Activated T-helper 2 cell treated with anti-CD3 and anti-CD28 coated beads, Interferon-gamma antibody, Interleukin-2, Interleukin-4, amounts not matched to agents 10 μg/mL and 5 μg/mL and 100 μg/mL, durations not matched to agents 14 hours and 24 hours and 36 hours (primary cell): ENCODE results near the gene BTD. TPM values are rescaled to one million over a fixed set of nuclear protein-coding genes. Genes with fewer than 3 reads are reported as not detected.
"Not testable (repeated sequence)": the region's sequence is repeated elsewhere in the genome, so short reads cannot be mapped to it uniquely, and the experiment has no call there.

Experiments used
- DNase-seq: peaks from one replicate; pipeline ENCODE4 v3.0.0; 2021; ENCODE audit warnings: low spot score
- H3K27ac Mint-ChIP-seq: one replicate; pipeline ENCODE4 v1.8.0; 2021; ENCODE audit warnings: mixed read lengths
- H3K27me3 Mint-ChIP-seq: one replicate; pipeline ENCODE4 v1.8.0; 2021; ENCODE audit warnings: low read depth, mixed read lengths
- H3K36me3 Mint-ChIP-seq: one replicate; pipeline ENCODE4 v1.8.0; 2021; ENCODE audit warnings: low read depth, mixed read lengths
- H3K4me1 Mint-ChIP-seq: one replicate; pipeline ENCODE4 v1.8.0; 2021; ENCODE audit warnings: low read depth, mixed read lengths
- H3K4me3 Mint-ChIP-seq: one replicate; pipeline ENCODE4 v1.8.0; 2021; ENCODE audit warnings: low read depth, mild to moderate bottlenecking, moderate library complexity, mixed read lengths
- H3K9me3 Mint-ChIP-seq: one replicate; pipeline ENCODE4 v1.8.0; 2021; ENCODE audit warnings: mixed read lengths
- intact Hi-C: fragments of 100-400 bp; cut with micrococcal nuclease; formaldehyde crosslinking; loops from one replicate; pipeline ENCODE4 v1.15.1; 2023
- total RNA-seq: library from RNA; stranded (reverse); gene quantifications from 2 replicates; pipeline ENCODE4 v1.2.3, GENCODE V29; 2022

Gene BTD
- total RNA-seq, 1 donor from 2014 or later = 3.9 TPM

DNA sequence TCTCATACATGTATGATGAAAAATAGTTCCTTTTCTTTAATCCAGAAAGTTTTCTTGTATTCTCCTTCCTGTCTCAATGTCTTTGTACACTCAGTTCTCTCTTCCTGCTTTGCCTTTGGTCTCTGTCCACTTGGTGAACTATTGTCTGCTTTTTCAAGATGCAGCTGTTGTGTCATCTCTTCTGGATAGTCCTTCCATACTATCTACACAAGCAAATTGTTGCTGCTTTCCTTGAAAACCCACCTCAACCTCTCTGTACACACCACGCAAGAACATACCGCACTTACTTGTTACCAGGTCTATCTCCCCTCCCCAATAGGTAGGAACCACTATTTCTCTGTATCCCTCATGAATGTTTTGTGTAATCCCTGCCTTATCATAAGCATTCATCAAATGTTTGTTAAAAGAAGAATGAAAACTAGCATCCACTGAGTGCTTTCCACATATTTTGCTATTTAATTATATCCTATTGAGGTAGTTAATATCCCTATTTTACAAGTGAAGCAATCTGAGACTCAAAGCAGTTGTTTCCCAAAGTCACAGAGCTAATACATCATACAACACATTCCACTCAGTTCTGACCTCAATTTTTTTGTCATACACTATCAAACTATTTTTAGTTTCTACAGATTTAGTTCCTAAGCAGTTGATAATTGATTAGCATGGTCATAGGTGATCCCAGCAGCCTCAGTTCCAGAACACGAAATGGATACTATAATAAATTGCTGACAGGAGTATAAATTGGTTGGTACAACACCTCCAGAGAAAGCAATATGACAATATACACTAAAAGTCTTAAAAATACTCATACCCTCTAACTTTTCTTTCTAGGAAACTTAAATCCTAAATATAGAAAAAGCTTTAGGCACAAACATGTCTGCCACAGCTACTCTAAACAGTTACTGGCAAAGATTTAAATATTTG is 19.8 kb upstream of the BTD start:
- Mint-ChIP-seq H3K36me3 (peaks cover 47% of the 10 kb centered on the region), H3K9me3 (no peaks in the 10 kb centered on the region), H3K27ac (no peak overlapping the region), H3K4me3 (no peak overlapping the region), H3K4me1 (peaks cover 2% of the 10 kb centered on the region), H3K27me3 (no peaks in the 10 kb centered on the region)
- DNase-seq = no peak
- intact Hi-C loops = no loop called here

- H3K4me3 Mint-ChIP-seq = no peak overlapping the region
- peaks cover 2% of the 10 kb centered on the region for H3K4me1 Mint-ChIP-seq
- intact Hi-C loops = no loop called here
- H3K36me3 Mint-ChIP-seq = peaks cover 53% of the 10 kb centered on the region
- H3K27me3 Mint-ChIP-seq = no peaks in the 10 kb centered on the region
- H3K9me3 Mint-ChIP-seq = no peaks in the 10 kb centered on the region
- DNase-seq = no peak
- H3K27ac Mint-ChIP-seq = no peak overlapping the region
Measured at GRCh38 chr3:15585111-15585845, 16.3 kb upstream of the BTD start.

DNA sequence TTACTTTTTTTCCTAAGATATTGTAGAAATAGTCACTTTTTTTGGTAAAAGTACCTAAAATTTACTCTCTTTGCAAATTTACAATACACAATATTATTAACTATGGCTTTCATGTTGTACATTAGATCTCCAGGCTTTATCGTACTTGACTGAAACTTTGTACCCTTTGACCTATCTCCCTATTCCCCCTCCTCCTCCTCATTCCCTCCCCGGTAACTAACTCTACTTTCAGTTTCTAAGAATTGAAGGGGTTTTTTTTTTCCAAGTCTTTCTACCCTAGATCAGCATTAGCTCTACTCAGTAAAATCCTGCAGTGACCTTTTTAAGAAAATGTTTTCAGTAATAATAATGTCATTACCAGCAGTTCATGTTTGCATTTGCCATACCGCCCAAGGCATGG is 10.3 kb upstream of the BTD start:
- Mint-ChIP-seq H3K9me3 (no peaks in the 10 kb centered on the region), H3K27ac (peak overlapping the region; percentile 8), H3K36me3 (peaks cover 28% of the 10 kb centered on the region), H3K4me3 (no peak overlapping the region), H3K27me3 (no peaks in the 10 kb centered on the region), H3K4me1 (peaks cover 7% of the 10 kb centered on the region)
- intact Hi-C loops = no loop called here
- no peak for DNase-seq

DNA sequence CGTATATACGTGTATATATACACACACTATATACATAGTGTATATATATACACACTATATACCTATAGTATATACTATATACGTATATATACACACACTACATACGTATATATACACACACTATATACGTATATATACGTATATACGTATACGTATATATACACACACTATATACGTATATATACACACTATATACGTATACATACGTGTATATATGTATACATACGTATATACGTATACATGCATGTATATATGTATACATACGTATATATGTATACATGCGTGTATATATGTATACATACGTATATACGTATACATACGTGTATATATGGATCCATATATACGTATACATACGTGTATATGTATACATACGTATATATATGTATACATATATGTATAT is 9.6 kb upstream of the BTD start:
- intact Hi-C loops = no loop called here
- peaks cover 25% of the 10 kb centered on the region for H3K36me3 Mint-ChIP-seq

GRCh38 chr3:15592968-15593367 is 8.6 kb upstream of the BTD start:
- Mint-ChIP-seq H3K9me3 (no peaks in the 10 kb centered on the region), H3K36me3 (peaks cover 35% of the 10 kb centered on the region), H3K4me1 (peaks cover 6% of the 10 kb centered on the region), H3K27ac (no peak overlapping the region), H3K27me3 (no peaks in the 10 kb centered on the region), H3K4me3 (no peak overlapping the region)
- intact Hi-C loops = no loop called here
- no peak for DNase-seq

More for the DNA sequence above, 9.6 kb upstream of the BTD start:
- DNase-seq = no peak
- no peaks in the 10 kb centered on the region for H3K27me3 Mint-ChIP-seq
- no peaks in the 10 kb centered on the region for H3K9me3 Mint-ChIP-seq
- no peak overlapping the region for H3K27ac Mint-ChIP-seq
- H3K4me1 Mint-ChIP-seq = peaks cover 6% of the 10 kb centered on the region
- H3K4me3 Mint-ChIP-seq = no peak overlapping the region

DNA sequence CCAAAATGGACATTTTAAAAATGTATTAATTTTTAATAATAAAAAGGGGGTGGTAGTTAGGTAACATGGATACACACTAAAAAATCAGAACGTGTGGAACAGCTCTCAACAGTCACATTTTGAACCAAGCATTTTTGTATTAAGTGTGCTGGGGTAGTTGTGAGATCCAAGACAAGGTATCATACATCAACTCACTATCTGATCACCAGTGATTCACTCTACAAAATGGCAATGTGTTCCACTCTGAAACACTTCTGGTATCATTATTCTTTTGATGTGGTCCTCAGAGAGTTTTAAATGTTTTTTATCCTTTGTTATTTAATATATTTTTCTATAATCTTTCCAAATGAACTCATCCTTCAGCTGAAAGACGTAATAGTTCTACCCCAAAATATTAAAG is 5.6 kb upstream of the BTD start:
- intact Hi-C loops = no loop called here
- H3K4me3 Mint-ChIP-seq = no peak overlapping the region
- H3K9me3 Mint-ChIP-seq = no peaks in the 10 kb centered on the region
- H3K27ac Mint-ChIP-seq = no peak overlapping the region
- H3K36me3 Mint-ChIP-seq = peaks cover 39% of the 10 kb centered on the region
- peaks cover 17% of the 10 kb centered on the region for H3K4me1 Mint-ChIP-seq
- no peaks in the 10 kb centered on the region for H3K27me3 Mint-ChIP-seq
- DNase-seq = no peak

DNA sequence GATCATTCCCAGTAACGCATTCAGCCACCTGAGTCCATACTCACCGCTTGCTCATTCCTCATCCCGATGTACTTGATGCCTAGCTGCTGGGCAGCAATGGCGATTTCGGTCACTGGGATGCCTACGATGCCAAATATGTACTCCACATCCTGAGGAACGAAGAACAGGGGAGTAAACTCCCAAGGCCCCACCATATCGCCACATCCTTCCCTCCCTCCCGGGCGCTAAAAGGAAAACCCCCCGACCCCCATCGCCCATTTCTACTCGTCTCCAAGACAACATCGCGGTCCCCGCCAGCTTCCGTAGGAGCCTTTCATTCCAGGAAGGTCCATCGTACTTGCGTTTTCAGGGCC is 523 bp upstream of the BTD start:
- Mint-ChIP-seq H3K9me3 (peaks cover 15% of the 10 kb centered on the region), H3K4me1 (peaks cover 30% of the 10 kb centered on the region), H3K27me3 (no peaks in the 10 kb centered on the region), H3K4me3 (peak overlapping the region; percentile 100), H3K36me3 (peaks cover 57% of the 10 kb centered on the region), H3K27ac (peak overlapping the region; percentile 99)
- no peak for DNase-seq
- intact Hi-C loops = loop anchor here (1.0 to 2.0 kb wide), 4 partner anchors 36 to 653 kb away; no protein-coding TSS in a partner anchor

- Mint-ChIP-seq H3K27ac (peak overlapping the region; percentile 99), H3K4me1 (peaks cover 32% of the 10 kb centered on the region), H3K4me3 (peak overlapping the region; percentile 100), H3K36me3 (peaks cover 51% of the 10 kb centered on the region), H3K9me3 (peaks cover 15% of the 10 kb centered on the region), H3K27me3 (no peaks in the 10 kb centered on the region)
- no peak for DNase-seq
- intact Hi-C loops = no loop called here
Measured at GRCh38 chr3:15602146-15602536, 596 bp downstream of the BTD start.

GRCh38 chr3:15602816-15603215 is 1.3 kb downstream of the BTD start:
- peaks cover 45% of the 10 kb centered on the region for H3K36me3 Mint-ChIP-seq
- H3K27me3 Mint-ChIP-seq, DNase-seq, intact Hi-C loops: not testable (repeated sequence)
- H3K4me1 Mint-ChIP-seq = peaks cover 32% of the 10 kb centered on the region
- H3K9me3 Mint-ChIP-seq = peaks cover 15% of the 10 kb centered on the region
- peak overlapping the region; percentile 99 for H3K27ac Mint-ChIP-seq
- H3K4me3 Mint-ChIP-seq = peak overlapping the region; percentile 100

DNA sequence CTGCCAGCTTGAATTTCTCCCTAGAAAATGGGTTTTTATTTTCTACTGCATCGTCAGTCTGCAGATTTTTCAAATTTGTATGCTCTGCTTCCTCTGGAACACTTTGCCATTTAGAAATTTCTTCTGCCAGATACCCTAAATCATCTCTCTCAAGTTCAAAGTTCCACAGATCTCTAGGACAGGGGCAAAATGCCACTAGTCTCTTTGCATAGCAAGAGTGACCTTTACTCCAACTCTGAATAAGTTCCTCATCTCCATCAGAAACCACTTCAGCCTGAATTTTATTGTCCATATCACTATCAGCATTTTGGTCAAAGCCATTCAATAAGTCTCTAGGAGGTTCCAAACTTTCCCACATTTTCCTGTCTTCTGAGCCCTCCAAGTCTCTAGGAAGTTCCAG is 3.0 kb downstream of the BTD start:
- H3K27ac Mint-ChIP-seq, H3K27me3 Mint-ChIP-seq, intact Hi-C loops, H3K4me3 Mint-ChIP-seq, DNase-seq: not testable (repeated sequence)
- peaks cover 15% of the 10 kb centered on the region for H3K9me3 Mint-ChIP-seq
- H3K36me3 Mint-ChIP-seq = peaks cover 30% of the 10 kb centered on the region
- H3K4me1 Mint-ChIP-seq = peaks cover 28% of the 10 kb centered on the region

DNA sequence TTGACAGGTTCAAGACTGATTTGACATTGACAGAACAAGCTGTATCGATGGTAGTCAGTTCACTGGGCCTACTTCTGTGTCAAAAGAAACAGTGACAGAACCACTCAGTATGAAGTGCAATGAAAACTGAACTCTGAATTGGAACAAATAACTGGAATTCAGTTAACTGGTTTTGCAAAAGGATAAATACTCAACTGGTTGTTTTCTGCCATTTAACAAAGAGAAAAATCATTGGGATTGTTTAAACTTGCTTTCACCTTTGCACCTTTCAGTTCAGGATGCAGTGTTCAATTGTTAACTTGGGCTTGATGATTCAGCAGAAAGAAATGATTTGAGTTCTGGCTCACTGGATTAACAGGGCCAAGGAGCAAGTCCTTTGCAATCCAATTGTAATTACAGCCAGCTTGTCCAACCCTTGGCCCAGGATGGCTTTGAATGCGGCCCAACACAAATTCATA is 4.9 kb downstream of the BTD start:
- Mint-ChIP-seq H3K4me1 (peaks cover 19% of the 10 kb centered on the region), H3K27ac (no peak overlapping the region), H3K27me3 (no peaks in the 10 kb centered on the region), H3K36me3 (peaks cover 19% of the 10 kb centered on the region), H3K9me3 (peaks cover 15% of the 10 kb centered on the region), H3K4me3 (no peak overlapping the region)
- intact Hi-C loops = no loop called here
- DNase-seq = no peak

DNA sequence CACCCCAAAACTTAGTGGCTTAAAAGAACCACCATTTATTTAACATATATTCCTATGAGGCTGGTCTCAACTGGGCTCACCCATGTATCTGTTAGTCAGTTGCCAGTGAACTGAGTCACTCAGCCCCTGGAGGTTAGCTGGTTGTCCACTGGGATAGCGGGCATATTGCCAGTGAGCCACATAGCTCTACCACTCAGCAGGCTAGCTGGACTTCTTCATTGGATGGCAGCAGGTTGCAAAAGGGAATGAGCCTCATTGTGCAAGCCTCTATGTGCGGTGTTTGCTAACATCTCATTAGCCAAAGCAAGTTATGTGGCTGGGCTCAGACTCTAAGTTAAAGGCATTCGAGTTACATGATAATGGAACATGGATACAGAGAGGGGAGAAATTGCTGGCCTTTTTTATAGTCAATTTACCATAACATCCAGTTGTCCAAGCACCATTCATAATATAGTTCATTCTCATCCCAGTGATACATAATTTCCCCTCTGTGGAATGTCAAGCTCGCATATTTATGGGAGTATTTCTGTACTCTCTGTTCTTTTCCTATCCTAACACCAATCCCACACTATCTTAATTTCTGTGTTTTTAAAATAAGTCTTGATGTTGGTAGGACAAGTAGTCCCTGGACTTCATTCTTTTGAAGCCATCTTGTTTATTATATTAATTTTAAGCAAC is 8.7 kb downstream of the BTD start:
- Mint-ChIP-seq H3K9me3 (no peaks in the 10 kb centered on the region), H3K27me3 (no peaks in the 10 kb centered on the region), H3K27ac (no peak overlapping the region), H3K36me3 (no peaks in the 10 kb centered on the region), H3K4me1 (peaks cover 7% of the 10 kb centered on the region), H3K4me3 (no peak overlapping the region)
- no peak for DNase-seq
- intact Hi-C loops = no loop called here
